HepG2 (cell line): ENCODE data around the gene IMMT. TPM values are rescaled to one million over a fixed set of nuclear protein-coding genes. Genes with fewer than 3 reads are reported as not detected.

Source experiments
- ATAC-seq: fragments of 200-7000 bp; cut with Tn5 transposase; 3 replicates; pipeline ENCODE4 v1.9.1; 2020; ENCODE audit warnings: mild to moderate bottlenecking, moderate library complexity
- BruUV-seq: library from RNA; stranded (reverse); fragments of 400-500 nt; replicated peaks from 2 replicates; lab custom pipeline; 2021; lab: Mats Ljungman, UMichigan
- CTCF ChIA-PET: fragments of 300-600 bp; formaldehyde crosslinking; extraction: SDS; loops from one replicate; lab custom pipeline; 2021; ENCODE audit warnings: low total read pairs, inconsistent platforms, low intra/inter-chr PET ratio; lab: Yijun Ruan, JAX
- POLR2A ChIA-PET: fragments of 350-600 bp; sonication (Branson Sonifier 250); formaldehyde crosslinking; loops from one replicate; lab custom pipeline; 2020; ENCODE audit warnings: antibody characterized with exemption, inconsistent platforms; lab: Yijun Ruan, JAX
- DNase-seq: peaks from one replicate; pipeline ENCODE4 v3.0.0-alpha.2; 2015; ENCODE audit warnings: low spot score
- FAIRE-seq: peaks from 3 replicates; lab custom pipeline; 2011; peaks lifted over from hg19 to GRCh38; lab: Jason Lieb, UNC
- H2AFZ ChIP-seq: one replicate; pipeline ENCODE4 v1.6.1; 2011; ENCODE audit warnings: low read length, inconsistent platforms
- H3K27ac ChIP-seq: fragments of 300-600 bp; 3 replicates; pipeline ENCODE4 v1.8.0; 2011; ENCODE audit warnings: mixed run types, mild to moderate bottlenecking, mixed read lengths, low read length, inconsistent platforms; ENCODE audit not compliant: insufficient read depth; ENCODE audit errors: extremely low read length
- H3K27me3 ChIP-seq, 2 experiments: fragments of 200-600 bp in 1 of 2; 2 replicates in 1 of 2; 3 replicates in 1 of 2; pipeline versions ENCODE4 v1.6.0 to v1.8.0; 2011; ENCODE audit warnings: low read length in 2 of 2, mild to moderate bottlenecking in 2 of 2, moderate library complexity in 2 of 2, inconsistent platforms in 1 of 2; ENCODE audit not compliant: insufficient read depth in 2 of 2, control insufficient read depth in 1 of 2
- H3K36me3 ChIP-seq, 2 experiments: fragments of 200-600 bp in 1 of 2; replicated peaks in 1 of 2; 2 replicates in 1 of 2; 3 replicates in 1 of 2; pipeline versions ENCODE4 v1.5.1 to v1.8.0; 2011; ENCODE audit warnings: low read length in 2 of 2, inconsistent platforms in 1 of 2; ENCODE audit not compliant: insufficient read depth in 2 of 2, control insufficient read depth in 1 of 2
- H3K4me1 ChIP-seq: 2 replicates; pipeline ENCODE4 v1.5.1; 2012; ENCODE audit warnings: low read length, inconsistent platforms; ENCODE audit not compliant: insufficient read depth
- H3K4me2 ChIP-seq: 2 replicates; pipeline ENCODE4 v1.6.0; 2011; ENCODE audit warnings: low read depth, low read length, inconsistent platforms
- H3K4me3 ChIP-seq, 3 experiments: fragments of 200-600 bp in 1 of 3; sonication (generic), shearing (Covaris generic) in 1 of 3; replicated peaks in 1 of 3; 2 replicates each; pipeline ENCODE4 v1.5.1; 2011 to 2016; ENCODE audit warnings: low read length in 3 of 3, inconsistent platforms in 2 of 3, low read depth in 2 of 3, mild to moderate bottlenecking in 2 of 3, control low read depth in 1 of 3, mixed read lengths in 1 of 3; ENCODE audit not compliant: insufficient read depth in 1 of 3
- H3K79me2 ChIP-seq: one replicate; pipeline ENCODE4 v1.6.1; 2011; ENCODE audit warnings: low read length, inconsistent platforms; ENCODE audit not compliant: insufficient read depth
- H3K9ac ChIP-seq: 2 replicates; pipeline ENCODE4 v1.6.0; 2011; ENCODE audit warnings: mild to moderate bottlenecking, low read depth, low read length, inconsistent platforms; ENCODE audit not compliant: insufficient read depth
- H3K9me3 ChIP-seq: 2 replicates; pipeline ENCODE4 v1.5.1; 2012; ENCODE audit warnings: mild to moderate bottlenecking, low read length
- H4K20me1 ChIP-seq: 2 replicates; pipeline ENCODE4 v1.6.0; 2011; ENCODE audit warnings: inconsistent platforms, mild to moderate bottlenecking, low read length, moderate library complexity; ENCODE audit not compliant: insufficient read depth
- ADNP ChIP-seq: sonication (generic); formaldehyde crosslinking; IDR thresholded peaks from 2 replicates; pipeline ENCODE4 v1.4.0; 2020; ENCODE audit warnings: missing genetic modification reagents
- ETV5 ChIP-seq: IDR thresholded peaks from 2 replicates; pipeline ENCODE4 v1.6.1; 2018; ENCODE audit warnings: missing biosample characterization, missing genetic modification reagents, inconsistent platforms, borderline replicate concordance
- MXI1 ChIP-seq: IDR thresholded peaks from 3 replicates; pipeline ENCODE4 v1.6.1; 2012; ENCODE audit warnings: low read depth, low read length, inconsistent platforms, borderline replicate concordance
- ZNF136 ChIP-seq: sonication (generic); formaldehyde crosslinking; IDR thresholded peaks from 2 replicates; pipeline ENCODE4 v1.8.1; 2022; ENCODE audit warnings: low read depth, mild to moderate bottlenecking, moderate library complexity, missing genetic modification reagents
- ZNF713 ChIP-seq: sonication (generic); formaldehyde crosslinking; IDR thresholded peaks from 2 replicates; pipeline ENCODE4 v1.4.0; 2020; ENCODE audit warnings: mild to moderate bottlenecking, missing genetic modification reagents
- WGBS: methylation state at CpG from one replicate; pipeline ENCODE4 v1.1.6; 2017; ENCODE audit warnings: low lambda C conversion rate; 5-methylcytosine and 5-hydroxymethylcytosine counted together
- in situ Hi-C: cut with HindIII; loops from 2 replicates; pipeline ENCODE4 v1.10.0; 2017; ENCODE audit warnings: low pct_unique_long_range_greater_than_20kb; ENCODE audit not compliant: extremely low pct_ligation_motif_present
- intact Hi-C: fragments of 100-400 bp; cut with micrococcal nuclease; formaldehyde crosslinking; loops from one replicate; pipeline ENCODE4 v1.10.0; 2022; ENCODE audit not compliant: unreplicated experiment
- polyA plus RNA-seq, 8 experiments: library from polyadenylated mRNA; depleted of rRNA in 3 of 8; stranded (reverse) in 7 of 8; unstranded in 1 of 8; fragments of >200 nt; fragmentation: Illumina TruSeq in 4 of 8; extraction: Trizol in 4 of 8; gene quantifications; 2 replicates each; pipeline versions ENCODE4 v1.2.1 to v1.2.3, GENCODE V29; 2011 to 2016; ENCODE audit warnings: low read depth in 4 of 8, missing spikeins in 1 of 8, mixed read lengths in 1 of 8; ENCODE audit not compliant: insufficient read depth in 1 of 8
- total RNA-seq, 5 experiments: library from RNA; depleted of rRNA; stranded (reverse); fragments of >200 nt; fragmentation: Illumina TruSeq; extraction: Trizol; gene quantifications; 2 replicates each; pipeline ENCODE4 v1.2.3, GENCODE V29; 2016; ENCODE audit warnings: low read depth in 1 of 5
- TF ChIP-seq, protein P1 (sequence below): sonication (generic); formaldehyde crosslinking; IDR thresholded peaks from 2 replicates; pipeline ENCODE4 v1.4.0; 2020; ENCODE audit warnings: mild to moderate bottlenecking, missing genetic modification reagents
- TF ChIP-seq, protein P2 (sequence below): sonication (generic); formaldehyde crosslinking; IDR thresholded peaks from 2 replicates; pipeline ENCODE4 v1.4.0; 2020; ENCODE audit warnings: low read depth, missing genetic modification reagents
- TF ChIP-seq, protein P3 (sequence below): sonication (generic); formaldehyde crosslinking; IDR thresholded peaks from 2 replicates; pipeline ENCODE4 v1.4.0; 2020; ENCODE audit warnings: mild to moderate bottlenecking, missing genetic modification reagents

Gene IMMT
- total and polyA plus RNA-seq, 2 of the 13 experiments (the other 11 are each of a cell fraction or from before 2014, with no cell fraction given) = 63.5 to 119 TPM

DNA sequence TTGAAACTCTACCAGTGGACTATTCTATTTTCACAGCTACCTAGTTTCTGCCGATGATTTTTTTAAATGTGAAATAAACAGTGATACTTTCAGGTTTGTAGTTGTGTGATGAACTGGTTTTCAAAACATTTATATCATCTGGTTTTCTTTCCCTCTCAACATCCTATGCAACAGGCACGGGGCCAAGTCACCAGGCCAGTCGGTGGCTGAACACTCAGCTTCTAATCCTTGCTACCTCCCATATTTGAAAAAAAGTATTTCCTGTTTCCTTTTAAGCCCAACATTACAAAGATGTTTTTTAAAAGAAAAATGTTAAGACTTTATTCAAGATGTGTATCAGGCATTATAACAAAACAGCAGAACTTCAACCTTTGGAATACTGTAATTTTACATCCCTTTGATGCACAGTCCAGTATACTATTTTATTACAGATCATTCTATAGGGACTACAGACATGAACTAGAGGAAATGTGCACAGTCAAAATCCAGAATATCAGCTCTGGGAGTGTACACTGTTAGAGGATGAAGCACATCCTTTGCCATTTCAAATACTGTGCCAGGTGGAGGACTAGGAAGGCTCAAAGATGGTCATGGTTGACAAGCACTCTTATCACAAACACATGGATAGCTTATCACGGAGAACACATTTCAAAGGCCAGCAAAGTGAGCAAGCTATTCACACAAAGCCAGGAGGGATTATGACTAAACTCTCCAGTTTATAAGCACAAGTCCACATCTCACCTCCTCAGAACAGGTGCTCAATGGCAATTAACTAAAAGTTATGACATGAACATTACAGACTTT lies 18.6 kb upstream of the IMMT start:
- Histone ChIP-seq H3K36me3 (peaks cover 15 to 47% of the 10 kb centered on the region in 2 experiments), H3K9me3 (no peaks in the 10 kb centered on the region), H3K79me2 (no peaks in the 10 kb centered on the region), H3K27ac (no peak overlapping the region), H3K4me1 (peaks cover 73% of the 10 kb centered on the region), H4K20me1 (no peaks in the 10 kb centered on the region), H3K4me2 (no peak overlapping the region), H2AFZ (no peak overlapping the region), H3K9ac (no peak overlapping the region), H3K4me3 (no peak overlapping the region), H3K27me3 (no peaks in the 10 kb centered on the region)
- FAIRE-seq = no peak
- POLR2A ChIA-PET = interaction anchor here (1.5 kb wide), 2 partner anchors 15 to 18 kb away, joined by 5 to 6 read pairs; partner anchors contain the start of genes IMMT and MRPL35
- CTCF ChIA-PET = no interaction called here
- 91% methylated on average over 4 of the region's 4 CpGs for WGBS
- intact Hi-C loops (no loop called here), in situ Hi-C loops (no loop called here)
- no peak for ATAC-seq
- BruUV-seq = no TSS peak
- no peak for DNase-seq
- no peak for TF ChIP-seq ZNF713 (CRISPR knock-in tag)
- TF ChIP-seq, protein P1, sequence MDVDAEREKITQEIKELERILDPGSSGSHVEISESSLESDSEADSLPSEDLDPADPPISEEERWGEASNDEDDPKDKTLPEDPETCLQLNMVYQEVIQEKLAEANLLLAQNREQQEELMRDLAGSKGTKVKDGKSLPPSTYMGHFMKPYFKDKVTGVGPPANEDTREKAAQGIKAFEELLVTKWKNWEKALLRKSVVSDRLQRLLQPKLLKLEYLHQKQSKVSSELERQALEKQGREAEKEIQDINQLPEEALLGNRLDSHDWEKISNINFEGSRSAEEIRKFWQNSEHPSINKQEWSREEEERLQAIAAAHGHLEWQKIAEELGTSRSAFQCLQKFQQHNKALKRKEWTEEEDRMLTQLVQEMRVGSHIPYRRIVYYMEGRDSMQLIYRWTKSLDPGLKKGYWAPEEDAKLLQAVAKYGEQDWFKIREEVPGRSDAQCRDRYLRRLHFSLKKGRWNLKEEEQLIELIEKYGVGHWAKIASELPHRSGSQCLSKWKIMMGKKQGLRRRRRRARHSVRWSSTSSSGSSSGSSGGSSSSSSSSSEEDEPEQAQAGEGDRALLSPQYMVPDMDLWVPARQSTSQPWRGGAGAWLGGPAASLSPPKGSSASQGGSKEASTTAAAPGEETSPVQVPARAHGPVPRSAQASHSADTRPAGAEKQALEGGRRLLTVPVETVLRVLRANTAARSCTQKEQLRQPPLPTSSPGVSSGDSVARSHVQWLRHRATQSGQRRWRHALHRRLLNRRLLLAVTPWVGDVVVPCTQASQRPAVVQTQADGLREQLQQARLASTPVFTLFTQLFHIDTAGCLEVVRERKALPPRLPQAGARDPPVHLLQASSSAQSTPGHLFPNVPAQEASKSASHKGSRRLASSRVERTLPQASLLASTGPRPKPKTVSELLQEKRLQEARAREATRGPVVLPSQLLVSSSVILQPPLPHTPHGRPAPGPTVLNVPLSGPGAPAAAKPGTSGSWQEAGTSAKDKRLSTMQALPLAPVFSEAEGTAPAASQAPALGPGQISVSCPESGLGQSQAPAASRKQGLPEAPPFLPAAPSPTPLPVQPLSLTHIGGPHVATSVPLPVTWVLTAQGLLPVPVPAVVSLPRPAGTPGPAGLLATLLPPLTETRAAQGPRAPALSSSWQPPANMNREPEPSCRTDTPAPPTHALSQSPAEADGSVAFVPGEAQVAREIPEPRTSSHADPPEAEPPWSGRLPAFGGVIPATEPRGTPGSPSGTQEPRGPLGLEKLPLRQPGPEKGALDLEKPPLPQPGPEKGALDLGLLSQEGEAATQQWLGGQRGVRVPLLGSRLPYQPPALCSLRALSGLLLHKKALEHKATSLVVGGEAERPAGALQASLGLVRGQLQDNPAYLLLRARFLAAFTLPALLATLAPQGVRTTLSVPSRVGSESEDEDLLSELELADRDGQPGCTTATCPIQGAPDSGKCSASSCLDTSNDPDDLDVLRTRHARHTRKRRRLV (CRISPR knock-in tag) = no peak
- TF ChIP-seq, protein P2, sequence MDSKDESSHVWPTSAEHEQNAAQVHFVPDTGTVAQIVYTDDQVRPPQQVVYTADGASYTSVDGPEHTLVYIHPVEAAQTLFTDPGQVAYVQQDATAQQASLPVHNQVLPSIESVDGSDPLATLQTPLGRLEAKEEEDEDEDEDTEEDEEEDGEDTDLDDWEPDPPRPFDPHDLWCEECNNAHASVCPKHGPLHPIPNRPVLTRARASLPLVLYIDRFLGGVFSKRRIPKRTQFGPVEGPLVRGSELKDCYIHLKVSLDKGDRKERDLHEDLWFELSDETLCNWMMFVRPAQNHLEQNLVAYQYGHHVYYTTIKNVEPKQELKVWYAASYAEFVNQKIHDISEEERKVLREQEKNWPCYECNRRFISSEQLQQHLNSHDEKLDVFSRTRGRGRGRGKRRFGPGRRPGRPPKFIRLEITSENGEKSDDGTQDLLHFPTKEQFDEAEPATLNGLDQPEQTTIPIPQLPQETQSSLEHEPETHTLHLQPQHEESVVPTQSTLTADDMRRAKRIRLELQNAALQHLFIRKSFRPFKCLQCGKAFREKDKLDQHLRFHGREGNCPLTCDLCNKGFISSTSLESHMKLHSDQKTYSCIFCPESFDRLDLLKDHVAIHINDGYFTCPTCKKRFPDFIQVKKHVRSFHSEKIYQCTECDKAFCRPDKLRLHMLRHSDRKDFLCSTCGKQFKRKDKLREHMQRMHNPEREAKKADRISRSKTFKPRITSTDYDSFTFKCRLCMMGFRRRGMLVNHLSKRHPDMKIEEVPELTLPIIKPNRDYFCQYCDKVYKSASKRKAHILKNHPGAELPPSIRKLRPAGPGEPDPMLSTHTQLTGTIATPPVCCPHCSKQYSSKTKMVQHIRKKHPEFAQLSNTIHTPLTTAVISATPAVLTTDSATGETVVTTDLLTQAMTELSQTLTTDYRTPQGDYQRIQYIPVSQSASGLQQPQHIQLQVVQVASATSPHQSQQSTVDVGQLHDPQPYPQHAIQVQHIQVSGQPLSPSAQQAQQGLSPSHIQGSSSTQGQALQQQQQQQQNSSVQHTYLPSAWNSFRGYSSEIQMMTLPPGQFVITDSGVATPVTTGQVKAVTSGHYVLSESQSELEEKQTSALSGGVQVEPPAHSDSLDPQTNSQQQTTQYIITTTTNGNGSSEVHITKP (CRISPR knock-in tag) = no peak
- TF ChIP-seq ADNP (CRISPR knock-in tag) = no peak
- no peak for TF ChIP-seq ZNF136 (CRISPR knock-in tag)
- no peak for TF ChIP-seq MXI1
- TF ChIP-seq, protein P3, sequence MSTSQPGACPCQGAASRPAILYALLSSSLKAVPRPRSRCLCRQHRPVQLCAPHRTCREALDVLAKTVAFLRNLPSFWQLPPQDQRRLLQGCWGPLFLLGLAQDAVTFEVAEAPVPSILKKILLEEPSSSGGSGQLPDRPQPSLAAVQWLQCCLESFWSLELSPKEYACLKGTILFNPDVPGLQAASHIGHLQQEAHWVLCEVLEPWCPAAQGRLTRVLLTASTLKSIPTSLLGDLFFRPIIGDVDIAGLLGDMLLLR (CRISPR knock-in tag) = no peak
- no peak for TF ChIP-seq ETV5 (CRISPR knock-in tag)
